Mesendoderm (in vitro differentiated cells): ENCODE results near the gene JARID2.

ENCODE experiments used
- DNase-seq: peaks from one replicate; pipeline ENCODE4 v3.0.0; 2013
- H2AK5ac ChIP-seq: 2 replicates; pipeline ENCODE4 v1.6.1; 2013; ENCODE audit warnings: low read length, inconsistent platforms
- H2BK120ac ChIP-seq: 2 replicates; pipeline ENCODE4 v1.6.1; 2013; ENCODE audit warnings: low read depth, mild to moderate bottlenecking, low read length, moderate library complexity, mixed read lengths
- H2BK15ac ChIP-seq: replicated peaks from 2 replicates; pipeline ENCODE4 v1.6.1; 2013; ENCODE audit warnings: low read depth, mild to moderate bottlenecking, moderate library complexity
- H2BK5ac ChIP-seq: 2 replicates; pipeline ENCODE4 v1.6.1; 2013; ENCODE audit warnings: low read length, inconsistent platforms
- H3K18ac ChIP-seq: 2 replicates; pipeline ENCODE4 v1.6.1; 2013; ENCODE audit warnings: mild to moderate bottlenecking, low read length, mixed read lengths
- H3K23ac ChIP-seq: one replicate; pipeline ENCODE4 v1.6.1; 2013; ENCODE audit warnings: low read length
- H3K27ac ChIP-seq: 2 replicates; pipeline ENCODE4 v1.5.1; 2013; ENCODE audit warnings: low read depth, mild to moderate bottlenecking, inconsistent platforms, low read length, moderate library complexity
- H3K27me3 ChIP-seq: 2 replicates; pipeline ENCODE4 v1.6.1; 2013; ENCODE audit warnings: low read length, control low read depth, mild to moderate bottlenecking, inconsistent platforms; ENCODE audit not compliant: insufficient read depth, poor library complexity
- H3K36me3 ChIP-seq: 2 replicates; pipeline ENCODE4 v1.6.1; 2013; ENCODE audit warnings: low read length, inconsistent platforms; ENCODE audit not compliant: control insufficient read depth, insufficient read depth
- H3K4ac ChIP-seq: one replicate; pipeline ENCODE4 v1.6.1; 2013; ENCODE audit warnings: low read depth, mild to moderate bottlenecking, low read length, moderate library complexity
- H3K4me1 ChIP-seq: 2 replicates; pipeline ENCODE4 v1.6.1; 2013; ENCODE audit warnings: low read depth, low read length, inconsistent platforms; ENCODE audit not compliant: control insufficient read depth
- H3K4me2 ChIP-seq: 2 replicates; pipeline ENCODE4 v1.6.1; 2013; ENCODE audit warnings: low read length
- H3K4me3 ChIP-seq: 2 replicates; pipeline ENCODE4 v1.5.1; 2013; ENCODE audit warnings: mild to moderate bottlenecking, low read length
- H3K56ac ChIP-seq: one replicate; pipeline ENCODE4 v1.6.1; 2013; ENCODE audit warnings: low read length
- H3K79me1 ChIP-seq: 2 replicates; pipeline ENCODE4 v1.6.1; 2013; ENCODE audit warnings: low read length, inconsistent platforms
- H3K79me2 ChIP-seq: 2 replicates; pipeline ENCODE4 v1.6.1; 2013; ENCODE audit warnings: mild to moderate bottlenecking, low read length; ENCODE audit not compliant: control insufficient read depth, insufficient read depth
- H3K9ac ChIP-seq: 2 replicates; pipeline ENCODE4 v1.6.1; 2013; ENCODE audit warnings: low read length, inconsistent platforms
- H4K5ac ChIP-seq: one replicate; pipeline ENCODE4 v1.6.1; 2013; ENCODE audit warnings: low read length
- H4K8ac ChIP-seq: one replicate; pipeline ENCODE4 v1.6.1; 2013; ENCODE audit warnings: low read depth, mild to moderate bottlenecking, control low read depth, low read length, moderate library complexity
- WGBS: extraction: QIAGEN DNeasy Blood & Tissue Kit; methylation state at CpG from one replicate; pipeline ENCODE4 v1.1.7; 2013; ENCODE audit warnings: low lambda C conversion rate, missing lambda C conversion rate; ENCODE audit not compliant: insufficient coverage; ENCODE audit errors: extremely low coverage; 5-methylcytosine and 5-hydroxymethylcytosine counted together

Gene JARID2

DNA sequence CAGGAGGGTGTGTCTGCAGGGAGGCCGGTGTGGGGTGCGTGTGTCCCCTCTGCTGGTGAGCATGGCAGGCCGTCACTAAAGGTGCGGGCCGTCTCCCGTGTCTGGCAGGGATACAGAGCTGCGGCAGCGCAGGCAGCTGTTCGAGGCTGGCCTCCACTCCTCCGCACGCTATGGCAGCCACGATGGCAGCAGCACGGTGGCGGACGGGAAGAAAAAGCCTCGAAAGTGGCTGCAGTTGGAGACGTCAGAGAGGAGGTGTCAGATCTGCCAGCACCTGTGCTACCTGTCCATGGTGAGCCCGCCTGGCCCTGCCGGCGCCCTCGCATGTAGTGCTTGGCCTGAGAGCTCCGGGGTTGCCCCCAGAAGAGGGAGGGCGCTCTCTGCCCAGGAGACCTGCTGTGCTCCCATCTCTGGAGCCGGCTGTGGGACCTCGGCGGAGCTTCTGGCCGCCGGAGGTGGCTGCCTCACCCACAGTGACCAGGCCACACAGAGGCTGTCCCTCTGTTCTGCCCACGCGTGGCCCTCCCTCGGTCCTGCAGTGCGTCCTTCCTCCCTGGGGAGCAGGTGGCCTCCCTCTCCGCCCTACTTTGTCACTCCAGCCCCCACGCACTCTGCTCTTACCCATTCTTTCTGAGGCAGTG is 267.4 kb downstream of the JARID2 start:
- no peak for DNase-seq
- Histone ChIP-seq H2BK15ac (no peak overlapping the region), H3K36me3 (peaks cover 2% of the 10 kb centered on the region), H2BK120ac (no peak overlapping the region), H3K4me3 (no peak overlapping the region), H3K79me2 (no peaks in the 10 kb centered on the region), H4K8ac (no peak overlapping the region), H3K4ac (no peak overlapping the region), H3K18ac (no peak overlapping the region), H3K4me2 (no peak overlapping the region), H3K27me3 (no peaks in the 10 kb centered on the region), H4K5ac (no peak overlapping the region), H3K56ac (no peak overlapping the region), H3K4me1 (no peaks in the 10 kb centered on the region), H3K79me1 (peaks cover 1% of the 10 kb centered on the region), H2AK5ac (no peak overlapping the region), H3K27ac (no peak overlapping the region), H3K23ac (no peak overlapping the region), H2BK5ac (no peak overlapping the region), H3K9ac (no peak overlapping the region)
- no CpG with 5 or more reads among the region's 34 CpGs for WGBS

DNA sequence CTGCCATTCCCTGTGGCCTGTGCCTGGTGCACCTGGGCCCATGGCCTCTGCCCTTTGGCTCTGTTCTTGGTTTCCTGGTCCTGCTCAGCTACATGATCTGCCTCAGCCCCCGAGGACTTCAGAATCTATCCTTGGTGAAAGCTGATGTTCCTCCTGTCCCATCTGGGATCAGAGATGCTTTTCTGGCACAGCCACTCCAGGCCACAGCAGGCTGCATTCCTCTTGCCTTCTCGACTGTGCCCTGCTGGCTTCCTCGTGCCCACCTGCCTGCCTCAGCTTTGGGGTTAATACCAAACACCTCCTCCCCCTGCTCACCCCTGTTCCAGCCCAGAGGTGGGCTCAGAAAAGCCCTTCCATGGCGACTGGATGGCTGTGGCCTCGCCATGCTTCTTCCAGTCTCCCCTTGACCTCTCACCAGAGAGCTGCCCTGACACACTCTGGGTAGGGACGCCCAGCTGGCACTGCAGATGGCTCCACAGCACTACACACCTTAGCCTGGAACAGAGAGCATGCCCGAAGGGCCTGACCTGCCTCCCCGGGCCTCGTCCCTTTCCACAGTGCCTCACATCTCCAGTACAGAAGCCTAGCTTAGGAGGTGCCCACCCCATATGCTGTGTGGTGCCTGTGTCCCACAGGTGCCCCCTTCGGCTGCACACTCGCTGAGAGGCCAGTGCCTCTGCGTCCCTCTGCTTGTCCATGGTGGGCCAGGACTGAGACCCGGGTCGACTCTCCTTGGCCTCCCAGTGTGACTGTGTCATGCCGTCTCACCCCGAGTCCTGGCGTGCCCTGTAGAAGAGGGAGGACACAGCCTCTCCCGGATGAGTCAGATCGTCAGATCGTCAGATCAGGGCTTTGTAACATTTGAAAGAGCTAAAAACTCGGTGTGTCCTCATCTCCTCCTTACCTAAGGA is 268.2 kb downstream of the JARID2 start:
- no CpG with 5 or more reads among the region's 21 CpGs for WGBS
- Histone ChIP-seq H3K36me3 (peaks cover 2% of the 10 kb centered on the region), H2BK5ac (no peak overlapping the region)

DNA sequence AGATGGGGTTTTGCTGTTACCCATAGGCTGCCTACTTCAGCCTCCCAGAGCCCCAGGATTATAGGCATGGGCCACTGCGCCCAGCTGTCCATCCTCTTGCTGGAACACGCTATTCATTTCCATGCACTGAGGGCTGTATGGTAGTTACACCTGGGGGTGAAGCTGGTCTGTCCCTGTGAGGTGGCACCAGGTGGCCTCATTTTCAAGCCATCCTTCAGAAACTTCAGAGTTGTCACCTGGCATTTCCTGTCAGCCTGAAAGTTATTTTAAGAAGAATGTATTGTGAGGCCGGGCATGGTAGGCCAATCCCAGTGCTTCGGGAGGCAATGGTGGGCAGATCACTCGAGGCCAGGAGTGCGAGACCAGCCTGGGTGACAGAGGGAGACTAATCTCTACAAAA is 269.4 kb downstream of the JARID2 start:
- no peaks in the 10 kb centered on the region for H3K79me1 ChIP-seq
- no peak overlapping the region for H3K4me2 ChIP-seq
- no peak overlapping the region for H3K4me3 ChIP-seq
- H3K36me3 ChIP-seq: peaks cover 3% of the 10 kb centered on the region
- WGBS: no CpG with 5 or more reads among the region's 6 CpGs
- no peak overlapping the region for H2AK5ac ChIP-seq
- H3K18ac ChIP-seq: no peak overlapping the region
- H4K5ac ChIP-seq: no peak overlapping the region
- H3K79me2 ChIP-seq: no peaks in the 10 kb centered on the region
- H2BK120ac ChIP-seq: no peak overlapping the region
- no peaks in the 10 kb centered on the region for H3K4me1 ChIP-seq
- no peak overlapping the region for H3K9ac ChIP-seq
- H3K4ac ChIP-seq: no peak overlapping the region
- H4K8ac ChIP-seq: no peak overlapping the region
- DNase-seq: no peak
- H3K27me3 ChIP-seq: no peaks in the 10 kb centered on the region
- no peak overlapping the region for H3K27ac ChIP-seq
- H3K23ac ChIP-seq: no peak overlapping the region
- no peak overlapping the region for H2BK5ac ChIP-seq
- no peak overlapping the region for H2BK15ac ChIP-seq
- H3K56ac ChIP-seq: no peak overlapping the region

More for the DNA sequence above, 268.2 kb downstream of the JARID2 start:
- H3K18ac ChIP-seq: no peak overlapping the region
- H4K5ac ChIP-seq: no peak overlapping the region
- no peak overlapping the region for H3K27ac ChIP-seq
- no peak overlapping the region for H2AK5ac ChIP-seq
- H2BK120ac ChIP-seq: no peak overlapping the region
- H3K23ac ChIP-seq: no peak overlapping the region
- no peak overlapping the region for H3K56ac ChIP-seq
- H3K4ac ChIP-seq: no peak overlapping the region
- H3K79me1 ChIP-seq: no peaks in the 10 kb centered on the region
- H2BK15ac ChIP-seq: no peak overlapping the region
- no peak overlapping the region for H3K9ac ChIP-seq
- H3K4me1 ChIP-seq: no peaks in the 10 kb centered on the region
- no peak for DNase-seq
- H3K27me3 ChIP-seq: no peaks in the 10 kb centered on the region
- no peak overlapping the region for H4K8ac ChIP-seq
- no peak overlapping the region for H3K4me3 ChIP-seq
- no peaks in the 10 kb centered on the region for H3K79me2 ChIP-seq
- H3K4me2 ChIP-seq: no peak overlapping the region

DNA sequence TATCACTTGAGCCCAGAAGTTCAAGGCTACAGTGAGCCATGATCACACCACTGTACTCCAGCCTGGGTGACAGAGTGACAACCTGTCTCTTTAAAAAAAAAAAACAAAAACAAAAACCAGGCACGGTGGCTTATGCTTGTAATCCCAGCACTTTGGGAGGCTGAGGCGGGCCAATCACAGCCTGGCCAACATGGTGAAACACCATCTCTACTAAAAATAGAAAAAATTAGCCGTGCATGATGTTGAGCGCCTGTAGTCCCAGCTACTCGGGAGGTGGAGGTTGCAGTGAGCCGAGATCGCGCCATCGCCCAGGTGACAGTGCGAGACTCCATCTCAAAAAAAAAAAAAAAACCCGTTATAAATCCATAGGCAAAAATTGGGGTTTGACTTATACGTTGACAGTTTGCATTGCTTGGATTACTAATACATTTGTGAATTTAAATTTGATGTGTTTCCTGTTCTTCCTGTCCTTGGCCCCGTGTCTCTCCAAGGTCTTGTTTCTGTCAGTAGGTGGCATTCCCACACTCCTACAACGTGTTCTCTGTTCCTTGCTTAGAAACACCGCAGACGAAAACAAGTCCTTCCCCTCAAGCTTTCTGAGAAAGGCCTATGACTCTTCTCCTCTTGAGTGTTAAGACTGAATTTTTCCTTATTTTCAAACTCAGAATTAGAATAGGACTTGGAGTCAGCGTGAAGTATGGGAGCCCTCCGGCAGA is 269.9 kb downstream of the JARID2 start:
- Histone ChIP-seq H4K8ac (no peak overlapping the region), H3K4ac (no peak overlapping the region), H3K4me3 (no peak overlapping the region), H4K5ac (no peak overlapping the region), H3K4me1 (no peaks in the 10 kb centered on the region), H3K23ac (no peak overlapping the region), H3K4me2 (no peak overlapping the region), H3K27me3 (no peaks in the 10 kb centered on the region), H2BK5ac (no peak overlapping the region), H3K18ac (no peak overlapping the region), H3K79me1 (no peaks in the 10 kb centered on the region), H3K36me3 (peaks cover 3% of the 10 kb centered on the region), H3K9ac (no peak overlapping the region), H2BK15ac (no peak overlapping the region), H3K79me2 (no peaks in the 10 kb centered on the region), H2BK120ac (no peak overlapping the region), H2AK5ac (no peak overlapping the region), H3K27ac (no peak overlapping the region), H3K56ac (no peak overlapping the region)
- DNase-seq: no peak
- WGBS: no CpG with 5 or more reads among the region's 18 CpGs

DNA sequence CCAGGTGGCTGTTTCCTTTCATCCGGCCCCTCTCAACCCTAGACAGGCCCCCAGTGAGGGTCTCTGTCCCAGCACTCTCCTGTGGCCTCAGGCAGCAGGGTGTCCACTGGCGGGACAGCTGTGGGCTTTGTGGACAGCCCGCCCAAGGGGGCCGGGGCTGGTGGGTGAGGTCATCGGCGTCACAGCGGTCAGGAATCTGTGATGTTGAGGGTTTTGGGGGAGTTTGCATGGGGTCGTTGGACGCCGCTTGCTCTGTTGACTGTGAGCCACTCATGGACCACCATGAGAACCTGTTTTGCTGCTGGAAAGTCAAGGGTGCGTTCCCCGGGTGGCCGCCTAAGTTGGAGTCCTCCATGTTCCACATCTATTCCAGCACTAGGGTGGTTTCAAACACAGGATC is 270.5 kb downstream of the JARID2 start:
- Histone ChIP-seq H3K4ac (no peak overlapping the region), H3K4me3 (no peak overlapping the region), H4K5ac (no peak overlapping the region), H3K79me2 (no peaks in the 10 kb centered on the region), H3K27ac (no peak overlapping the region), H3K4me2 (no peak overlapping the region), H3K79me1 (no peaks in the 10 kb centered on the region), H2BK15ac (no peak overlapping the region), H2BK5ac (no peak overlapping the region), H2AK5ac (no peak overlapping the region), H3K4me1 (no peaks in the 10 kb centered on the region), H3K23ac (no peak overlapping the region), H3K27me3 (no peaks in the 10 kb centered on the region), H3K36me3 (peaks cover 2% of the 10 kb centered on the region), H3K18ac (no peak overlapping the region), H3K9ac (no peak overlapping the region), H2BK120ac (no peak overlapping the region), H4K8ac (no peak overlapping the region), H3K56ac (no peak overlapping the region)
- WGBS: no CpG with 5 or more reads among the region's 13 CpGs
- no peak for DNase-seq
